ENCODE data around the gene FSD1.
"Not testable (repeated sequence)": the region's sequence is repeated elsewhere in the genome, so short reads cannot be mapped to it uniquely, and the experiment has no call there.

Gene FSD1

DNA sequence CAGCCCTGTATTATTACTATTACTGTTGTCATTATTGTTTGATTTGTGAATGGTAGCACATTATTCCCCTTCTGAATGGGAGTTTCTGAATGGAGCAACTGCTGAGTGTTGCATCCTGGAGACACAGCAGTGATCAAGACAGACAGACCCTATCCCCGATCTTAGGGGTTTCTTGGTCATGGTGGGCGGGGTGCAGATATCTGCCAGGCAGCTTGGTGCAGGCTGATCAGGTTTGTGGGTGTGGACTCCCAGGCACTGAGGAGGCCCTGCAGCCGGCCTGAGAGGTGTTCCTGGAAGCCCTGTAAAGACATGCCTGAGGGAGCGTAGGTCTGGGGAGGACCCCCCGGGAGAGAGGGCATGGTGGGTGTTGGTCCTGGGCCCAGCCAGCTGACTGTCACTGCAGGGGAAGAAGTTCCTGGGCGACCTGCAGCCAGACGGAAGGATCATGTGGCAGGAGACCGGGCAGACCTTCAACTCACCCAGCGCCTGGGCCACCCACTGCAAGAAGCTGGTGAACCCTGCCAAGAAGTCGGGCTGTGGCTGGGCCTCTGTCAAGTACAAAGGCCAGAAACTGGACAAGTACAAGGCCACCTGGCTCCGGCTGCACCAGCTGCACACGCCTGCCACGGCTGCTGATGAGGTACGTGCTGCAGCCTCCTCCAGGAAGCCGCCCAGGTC is 41.1 kb downstream of the FSD1 start:
- DNase-seq = no peak

- no peak for DNase-seq
Observed at GRCh38 chr19:4346020-4346383, 41.6 kb downstream of the FSD1 start.

GRCh38 chr19:4347521-4347920 is 43.1 kb downstream of the FSD1 start:
- peak; percentile 91 to 95 for DNase-seq

DNA sequence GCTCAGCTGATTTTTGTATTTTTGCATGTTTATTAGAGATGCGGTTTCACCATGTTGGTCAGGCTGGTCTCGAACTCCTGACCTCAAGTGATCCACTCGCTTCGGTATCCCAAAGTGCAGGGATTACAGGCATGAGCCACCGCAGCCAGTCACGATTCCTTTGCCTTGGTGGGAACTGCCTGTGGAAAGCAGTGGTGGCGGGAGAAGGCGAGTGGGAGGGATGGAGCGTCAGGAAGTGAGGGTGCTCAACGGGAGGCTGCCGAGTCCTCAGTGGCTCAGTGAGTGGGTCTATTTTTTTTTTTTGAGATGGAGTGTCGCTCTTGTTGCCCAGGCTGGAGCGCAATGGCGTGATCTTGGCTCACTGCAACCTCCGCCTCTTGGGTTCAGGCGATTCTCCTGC is 44.8 kb downstream of the FSD1 start:
- not testable (repeated sequence) for DNase-seq

- DNase-seq = no peak
Observed at GRCh38 chr19:4350111-4350510, 45.7 kb downstream of the FSD1 start.

DNA sequence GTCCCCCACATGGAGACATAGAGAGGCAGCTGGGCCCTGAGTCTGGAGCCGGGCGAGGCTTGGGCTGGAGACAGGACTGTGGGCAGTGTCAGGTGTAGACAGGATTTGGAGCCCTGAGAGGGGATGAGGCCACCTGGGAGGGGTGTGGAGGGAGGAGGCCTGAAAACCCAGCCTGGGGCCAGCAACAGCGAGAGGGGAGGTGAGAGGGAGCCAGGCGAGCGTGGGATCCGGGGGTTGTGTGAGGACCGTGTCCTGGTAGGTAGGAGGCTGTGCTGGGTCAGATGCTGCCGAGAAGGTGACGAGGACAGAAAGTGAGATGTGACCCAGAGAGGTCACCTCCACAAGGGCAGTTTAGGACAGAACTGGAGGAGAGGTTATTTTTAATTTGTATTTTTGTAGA is 46.3 kb downstream of the FSD1 start:
- DNase-seq = no peak

DNA sequence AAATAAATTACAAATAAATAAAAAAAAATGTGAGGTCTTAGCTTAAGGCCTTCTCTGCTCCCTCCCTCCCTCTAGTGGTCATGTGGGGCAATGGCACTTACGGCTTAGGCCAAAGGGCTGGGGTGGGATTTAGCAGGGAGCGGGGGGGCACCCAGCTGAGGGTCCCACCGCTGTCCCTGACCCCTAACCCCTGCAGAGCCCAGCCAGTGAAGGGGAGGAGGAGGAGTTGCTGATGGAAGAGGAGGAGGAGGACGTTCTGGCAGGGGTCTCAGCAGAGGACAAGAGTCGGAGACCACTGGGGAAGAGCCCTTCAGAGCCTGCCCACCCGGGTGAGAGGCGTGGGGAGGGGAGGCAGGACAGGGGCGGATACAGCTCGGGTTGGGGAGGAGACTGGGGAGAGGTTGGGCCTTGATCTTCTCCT is 48.3 kb downstream of the FSD1 start:
- peak; percentile 52 to 65 for DNase-seq

DNA sequence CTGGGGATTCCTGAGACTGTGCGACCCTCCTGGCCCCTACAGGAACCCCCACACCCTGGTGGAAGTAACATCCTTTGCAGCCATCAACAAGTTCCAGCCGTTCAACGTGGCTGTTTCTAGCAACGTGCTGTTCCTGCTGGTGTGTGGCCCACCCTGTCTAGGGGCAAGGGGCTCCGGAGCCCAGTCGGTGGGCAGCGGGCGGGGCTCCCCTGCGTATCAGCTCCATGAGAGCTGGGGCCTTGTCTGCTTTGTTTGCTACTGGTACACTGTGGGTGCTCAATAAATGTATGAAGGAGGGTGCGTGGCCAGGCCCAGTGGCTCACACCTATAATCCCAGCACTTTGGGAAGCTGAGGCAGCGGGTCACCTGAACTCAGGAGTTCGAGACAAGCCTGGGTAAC is 49.9 kb downstream of the FSD1 start:
- no peak for DNase-seq

GRCh38 chr19:4354897-4355296 is 50.5 kb downstream of the FSD1 start:
- no peak for DNase-seq

- DNase-seq = no peak
Observed at GRCh38 chr19:4357095-4357797, 52.8 kb downstream of the FSD1 start.

DNA sequence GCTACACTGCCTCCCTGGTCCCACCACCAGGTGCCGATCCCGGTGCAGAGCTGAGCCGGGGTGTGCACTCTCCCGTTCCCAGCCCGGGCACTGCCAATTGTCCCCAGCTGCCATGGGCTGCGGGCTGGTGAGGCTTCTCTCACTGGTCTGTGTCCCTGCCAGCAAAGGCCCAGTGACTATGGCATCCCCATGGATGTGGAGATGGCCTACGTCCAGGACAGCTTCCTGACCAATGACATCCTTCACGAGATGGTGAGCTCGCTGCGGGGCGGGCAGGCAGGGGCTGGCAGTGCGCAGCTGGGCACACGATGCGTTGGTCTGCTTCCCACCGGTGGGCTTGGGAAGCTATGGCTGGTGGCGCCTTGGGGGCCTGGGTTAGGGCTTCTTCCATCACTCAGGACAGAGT is 53.5 kb downstream of the FSD1 start:
- no peak for DNase-seq

DNA sequence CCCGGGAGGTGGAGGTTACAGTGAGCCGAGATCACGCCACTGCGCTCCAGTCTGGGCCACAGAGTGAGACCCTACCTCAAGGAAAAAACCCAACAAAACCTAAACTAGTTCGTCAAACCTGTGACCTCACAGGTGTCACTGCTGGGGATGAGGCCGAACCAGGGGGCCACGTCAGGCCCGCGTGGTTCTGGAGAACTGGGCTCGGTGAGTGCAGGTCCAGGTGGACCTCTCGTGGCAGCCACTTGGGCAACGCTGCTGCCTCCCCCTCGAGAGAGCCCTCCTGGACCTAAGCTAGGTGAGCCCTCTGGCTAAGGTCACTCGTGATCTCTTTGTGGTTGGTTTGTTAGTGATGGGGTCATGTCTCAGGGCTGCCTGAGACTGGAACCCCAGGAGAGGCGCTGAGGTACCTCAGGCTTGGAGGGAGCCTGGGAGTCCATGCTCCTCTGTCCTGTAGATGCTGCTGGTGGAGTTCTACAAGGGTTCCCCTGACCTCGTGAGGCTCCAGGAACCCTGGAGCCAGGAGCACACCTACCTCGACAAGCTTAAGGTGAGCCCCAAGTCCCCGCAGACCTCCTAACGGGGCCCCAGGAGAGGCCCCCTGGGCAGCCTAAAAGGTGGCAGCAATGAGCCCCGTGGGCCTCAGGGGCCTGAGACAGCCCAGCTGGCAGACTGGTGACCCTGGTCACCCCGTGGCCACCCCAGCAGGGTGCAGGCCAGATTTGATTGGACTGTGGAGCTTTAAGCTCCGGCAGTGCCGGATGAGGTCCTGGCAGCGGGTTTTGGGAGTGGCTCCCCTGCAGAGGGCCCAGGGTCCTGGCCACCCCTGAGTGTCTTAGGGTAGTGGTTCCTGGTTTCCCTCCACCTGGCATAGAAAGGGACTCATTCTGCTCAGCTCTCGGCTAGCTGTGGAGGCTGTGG is 54.6 kb downstream of the FSD1 start:
- DNase-seq = no peak

DNA sequence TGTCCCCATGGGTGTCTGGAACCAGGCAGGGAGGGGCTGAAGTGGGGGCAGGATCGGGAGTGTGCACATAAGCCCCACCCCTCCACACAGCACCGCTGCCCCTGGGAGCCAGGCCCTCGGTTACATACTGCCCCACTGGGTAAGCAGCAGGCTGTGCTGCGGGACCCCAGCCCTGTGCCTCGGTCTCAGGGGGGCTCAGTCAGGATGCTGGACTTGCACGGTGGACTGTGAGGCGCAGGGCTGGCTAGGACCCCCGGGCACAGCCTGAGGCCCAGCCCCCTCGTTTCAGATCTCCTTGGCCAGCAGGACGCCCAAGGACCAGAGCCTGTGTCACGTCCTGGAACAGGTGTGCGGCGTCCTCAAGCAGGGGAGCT is 55.2 kb downstream of the FSD1 start:
- DNase-seq = no peak

DNA sequence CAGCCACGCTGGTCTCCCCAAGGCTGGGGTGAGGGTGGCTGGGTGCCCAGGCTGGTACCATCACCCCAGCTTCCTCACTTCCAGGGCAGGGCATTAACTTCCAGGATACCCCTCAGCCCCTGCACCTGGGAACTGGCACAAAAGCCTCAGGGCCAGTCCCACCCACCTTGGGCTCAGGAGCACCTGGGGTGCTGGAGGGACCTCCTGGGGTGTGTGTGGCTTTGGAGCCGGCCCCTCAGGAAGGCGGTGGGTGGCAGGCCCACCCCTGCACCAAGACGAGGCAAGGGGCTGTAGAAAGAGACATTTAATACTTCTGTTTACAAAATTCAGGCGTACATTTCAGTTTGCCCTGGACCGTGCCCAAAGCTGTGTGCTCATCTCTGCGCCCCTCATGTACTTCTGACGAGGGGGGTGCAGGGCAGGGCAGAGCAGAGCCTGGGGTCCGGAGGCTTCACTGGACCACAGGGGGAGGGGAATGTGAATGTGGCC is 55.7 kb downstream of the FSD1 start:
- DNase-seq = no peak

- DNase-seq = no peak
Observed at GRCh38 chr19:4360641-4361151, 56.3 kb downstream of the FSD1 start.

GRCh38 chr19:4361152-4362046 is 57.0 kb downstream of the FSD1 start:
- DNase-seq = no peak

- DNase-seq = peak in 1 of 2 donors; percentile 21
Observed at GRCh38 chr19:4362101-4362828, 57.9 kb downstream of the FSD1 start.

GRCh38 chr19:4362831-4363545 is 58.6 kb downstream of the FSD1 start:
- peak in 1 of 2 donors; percentile 25 for DNase-seq

GRCh38 chr19:4363571-4364304 is 59.3 kb downstream of the FSD1 start:
- DNase-seq = peak in 1 of 2 donors; percentile 9

- DNase-seq = no peak
Observed at GRCh38 chr19:4365341-4365740, 60.9 kb downstream of the FSD1 start.

Data from inflammatory macrophage (primary cell).